ENCODE measurements around the gene LTB4R2.

- TF ChIP-seq CTCF (IDR thresholded peaks at IDR 0.05) (no peak), POLR2A (IDR thresholded peaks at IDR 0.05) (no peak)
These were observed 11.5 kb downstream of the LTB4R2 start for GRCh38 chr14:24321212-24321975.

Measured in heart left ventricle (tissue), 13 donors.